Astrocyte of the hippocampus (primary cell): ENCODE measurements around the gene REG4.
"Not testable (repeated sequence)": the region's sequence is repeated elsewhere in the genome, so short reads cannot be mapped to it uniquely, and the experiment has no call there.

Experiments
- DNase-seq: peaks from one replicate; pipeline ENCODE4 v3.0.0; 2011; ENCODE audit warnings: low read depth, low spot score

REG4 gene

GRCh38 chr1:119808491-119808890 is 2.8 kb downstream of the REG4 start:
- DNase-seq: no peak

GRCh38 chr1:119806489-119806888 is 4.8 kb downstream of the REG4 start:
- no peak for DNase-seq

GRCh38 chr1:119805746-119806145 is 5.5 kb downstream of the REG4 start:
- no peak for DNase-seq

- DNase-seq: no peak
These were observed 6.0 kb downstream of the REG4 start for GRCh38 chr1:119805247-119805646.

GRCh38 chr1:119799599-119800177 is 11.6 kb downstream of the REG4 start:
- no peak for DNase-seq

- no peak for DNase-seq
These were observed 12.3 kb downstream of the REG4 start for GRCh38 chr1:119799003-119799402.

- no peak for DNase-seq
These were observed 13.7 kb downstream of the REG4 start for GRCh38 chr1:119797606-119798005.

GRCh38 chr1:119797162-119797561 is 14.1 kb downstream of the REG4 start:
- DNase-seq: no peak

GRCh38 chr1:119795261-119796200 is 15.7 kb downstream of the REG4 start:
- DNase-seq: no peak

- no peak for DNase-seq
These were observed 16.4 kb downstream of the REG4 start for GRCh38 chr1:119794876-119795240.

- DNase-seq: no peak
These were observed 16.9 kb downstream of the REG4 start for GRCh38 chr1:119794230-119794875.

GRCh38 chr1:119791377-119791776 is 19.9 kb downstream of the REG4 start:
- DNase-seq: no peak

GRCh38 chr1:119790451-119791198 is 20.6 kb downstream of the REG4 start:
- no peak for DNase-seq

- peak; percentile 53 for DNase-seq
These were observed 23.5 kb downstream of the REG4 start for GRCh38 chr1:119787776-119788175.

GRCh38 chr1:119786473-119787050 is 24.7 kb downstream of the REG4 start:
- not testable (repeated sequence) for DNase-seq

- DNase-seq: not testable (repeated sequence)
These were observed 25.2 kb downstream of the REG4 start for GRCh38 chr1:119786046-119786445.

- no peak for DNase-seq
These were observed 27.0 kb downstream of the REG4 start for GRCh38 chr1:119784191-119784781.

GRCh38 chr1:119783354-119784185 is 27.7 kb downstream of the REG4 start:
- no peak for DNase-seq

GRCh38 chr1:119782631-119783325 is 28.5 kb downstream of the REG4 start:
- no peak for DNase-seq
